VCaP (cell line): ENCODE data around the gene ARHGAP22.

Experiments used
- H3K27ac ChIP-seq: fragments of 450-650 bp; 2 replicates; pipeline ENCODE4 v1.5.1; 2017
- CTCF ChIP-seq: fragments of 450-650 bp; conservative IDR thresholded peaks from 2 replicates; pipeline ENCODE4 v1.5.1; 2017; ENCODE audit warnings: mild to moderate bottlenecking, moderate library complexity

Gene ARHGAP22

GRCh38 chr10:48533540-48533939 lies 71.3 kb downstream of the ARHGAP22 start:
- H3K27ac ChIP-seq, result no peak overlapping the region
- no peak for TF ChIP-seq CTCF

GRCh38 chr10:48531486-48531885 lies 73.4 kb downstream of the ARHGAP22 start:
- H3K27ac ChIP-seq, result no peak overlapping the region
- no peak for TF ChIP-seq CTCF

- TF ChIP-seq CTCF, result no peak
- H3K27ac ChIP-seq, result no peak overlapping the region
Measured at GRCh38 chr10:48529331-48529730, 75.5 kb downstream of the ARHGAP22 start.

- H3K27ac ChIP-seq, result no peak overlapping the region
- no peak for TF ChIP-seq CTCF
Measured at GRCh38 chr10:48527756-48528155, 77.1 kb downstream of the ARHGAP22 start.

- H3K27ac ChIP-seq, result no peak overlapping the region
- no peak for TF ChIP-seq CTCF
Measured at GRCh38 chr10:48526846-48527505, 77.9 kb downstream of the ARHGAP22 start.

- no peak overlapping the region for H3K27ac ChIP-seq
- TF ChIP-seq CTCF, result no peak
Measured at GRCh38 chr10:48526011-48526821, 78.7 kb downstream of the ARHGAP22 start.

- H3K27ac ChIP-seq, result no peak overlapping the region
Measured at GRCh38 chr10:48525113-48525512, 79.8 kb downstream of the ARHGAP22 start.

More at GRCh38 chr10:48525113-48525512, 79.8 kb downstream of the ARHGAP22 start:
- TF ChIP-seq CTCF, result no peak
